Stimulated activated CD8-positive, alpha-beta memory T cell treated with anti-CD3 and anti-CD28 coated beads, Interleukin-2, amount 100 ng/mL, for 1 hour (primary cell): ENCODE data around the gene GPSM1.

Source experiments
- DNase-seq, 2 donors: peaks; one replicate each; pipeline ENCODE4 v3.0.0-alpha.2; 2020; ENCODE audit warnings: low read depth in 2 of 2

GPSM1 gene

DNA sequence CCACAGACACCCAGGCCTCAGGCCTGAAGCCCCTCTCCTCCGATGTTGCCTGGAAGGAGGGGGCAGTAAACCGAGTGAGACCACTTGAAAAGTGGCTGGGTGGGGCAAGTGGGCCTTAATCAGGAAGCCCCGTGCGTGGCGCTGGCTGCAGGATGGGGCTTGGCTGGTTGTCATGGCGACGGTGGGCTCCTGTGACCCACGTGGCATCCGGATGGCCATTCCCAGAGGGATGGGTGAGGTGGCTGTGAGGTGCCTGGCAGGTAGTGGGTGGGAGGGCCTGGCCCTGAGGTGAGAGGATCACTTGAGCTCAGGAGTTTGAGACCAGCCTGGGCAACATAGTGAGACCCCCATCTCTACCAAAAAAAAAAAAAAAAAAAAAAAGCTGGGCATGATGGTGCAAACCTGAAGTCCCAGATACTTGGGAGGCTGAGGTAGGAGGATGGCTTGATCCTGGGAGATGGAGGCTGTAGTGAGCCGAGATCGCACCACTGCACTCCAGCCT, 5.2 kb downstream of the GPSM1 start:
- no peak for DNase-seq

DNA sequence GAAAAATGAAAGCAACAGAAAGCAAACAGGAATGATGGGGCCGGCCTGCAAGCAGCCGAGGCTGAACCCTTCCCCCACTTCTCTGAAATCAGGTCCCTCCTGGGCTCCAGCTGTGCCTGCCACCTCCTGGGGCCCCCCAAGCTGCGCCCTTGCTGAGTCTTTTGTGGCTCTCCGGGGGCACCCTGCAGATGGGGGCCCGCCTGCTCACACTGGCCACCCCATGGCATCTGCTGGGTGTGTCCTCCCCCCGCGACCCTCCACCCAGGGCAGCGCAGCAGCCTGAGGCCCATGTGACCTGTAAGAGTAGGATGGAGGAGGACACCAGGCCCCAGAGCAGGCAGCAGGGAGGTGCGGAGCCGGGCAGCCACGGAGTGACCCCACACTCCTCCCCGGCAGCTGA, 5.7 kb downstream of the GPSM1 start:
- DNase-seq = no peak

DNA sequence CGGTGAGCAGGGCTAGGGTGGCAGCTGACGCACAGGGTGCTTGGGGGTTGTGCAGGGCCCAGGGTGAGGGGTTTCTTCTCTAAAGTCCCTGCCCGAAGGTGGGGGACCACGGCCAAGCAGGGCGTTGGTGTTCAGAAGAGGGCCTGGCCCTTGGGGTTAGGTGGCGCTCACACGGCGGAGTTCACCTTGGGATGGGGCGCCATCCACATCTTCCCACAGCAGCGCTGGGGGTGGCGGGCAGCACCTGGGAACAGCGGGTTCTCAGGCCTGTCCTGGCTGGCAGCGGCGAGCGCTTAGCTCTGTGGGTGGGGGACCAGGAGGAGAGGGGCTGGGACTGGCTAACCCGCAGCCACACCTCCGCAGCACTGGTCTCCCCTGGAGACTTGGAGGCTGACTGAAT, 6.1 kb downstream of the GPSM1 start:
- DNase-seq = no peak

DNA sequence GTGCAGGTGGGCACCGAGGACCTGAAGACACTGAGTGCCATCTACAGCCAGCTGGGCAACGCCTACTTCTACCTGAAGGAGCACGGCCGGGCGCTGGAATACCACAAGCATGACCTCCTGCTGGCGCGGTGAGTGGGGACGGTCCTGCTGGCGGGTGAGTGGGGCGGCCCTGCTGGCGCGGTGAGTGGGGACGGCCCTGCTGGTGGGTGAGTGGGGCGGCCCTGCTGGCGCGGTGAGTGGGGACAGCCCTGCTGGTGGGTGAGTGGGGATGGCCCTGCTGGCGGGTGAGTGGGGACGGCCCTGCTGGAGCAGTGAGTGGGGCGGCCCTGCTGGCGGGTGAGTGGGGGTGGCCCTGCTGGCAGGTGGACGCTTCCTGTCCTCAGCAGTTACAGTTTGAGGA, 7.2 kb downstream of the GPSM1 start:
- DNase-seq = no peak

DNA sequence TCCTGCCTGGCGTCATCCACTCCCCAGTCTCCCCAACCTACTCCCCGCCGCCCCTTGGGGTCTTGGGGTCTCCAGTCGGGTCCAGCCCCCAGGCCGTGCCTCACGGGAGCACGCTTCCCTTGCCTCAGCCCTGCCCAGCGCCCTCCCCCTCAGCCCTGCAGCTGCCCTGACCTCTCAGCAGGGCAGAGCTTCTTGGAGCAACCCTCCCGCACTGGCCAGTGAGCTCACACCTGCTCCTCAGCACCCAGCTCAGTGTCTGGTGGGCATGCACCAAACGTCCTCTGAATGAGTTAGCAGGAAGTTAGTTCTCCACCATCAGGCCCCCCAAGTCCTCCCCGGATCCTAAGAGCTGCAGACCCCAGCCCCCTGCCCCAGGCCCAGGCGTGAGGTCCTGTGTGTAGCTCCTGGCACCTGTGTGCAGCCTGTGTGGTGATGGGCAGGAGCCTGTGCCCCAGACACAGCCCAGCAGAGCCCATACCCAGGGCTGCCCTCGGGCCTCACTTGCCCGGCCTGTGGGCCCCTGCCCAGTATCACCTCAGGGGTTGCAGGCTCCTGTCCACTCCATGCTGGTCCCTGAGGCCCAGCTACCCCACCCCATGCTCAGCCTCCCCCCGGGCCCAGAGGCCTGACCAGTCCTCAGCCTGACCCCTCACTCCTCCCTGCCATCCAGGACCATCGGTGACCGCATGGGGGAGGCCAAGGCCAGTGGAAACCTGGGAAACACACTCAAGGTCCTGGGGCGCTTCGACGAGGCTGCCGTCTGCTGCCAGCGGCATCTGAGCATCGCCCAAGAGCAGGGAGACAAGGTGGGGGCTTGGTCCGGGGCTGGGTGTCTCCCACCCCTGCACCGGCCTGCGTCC, 8.2 kb downstream of the GPSM1 start:
- no peak for DNase-seq

DNA sequence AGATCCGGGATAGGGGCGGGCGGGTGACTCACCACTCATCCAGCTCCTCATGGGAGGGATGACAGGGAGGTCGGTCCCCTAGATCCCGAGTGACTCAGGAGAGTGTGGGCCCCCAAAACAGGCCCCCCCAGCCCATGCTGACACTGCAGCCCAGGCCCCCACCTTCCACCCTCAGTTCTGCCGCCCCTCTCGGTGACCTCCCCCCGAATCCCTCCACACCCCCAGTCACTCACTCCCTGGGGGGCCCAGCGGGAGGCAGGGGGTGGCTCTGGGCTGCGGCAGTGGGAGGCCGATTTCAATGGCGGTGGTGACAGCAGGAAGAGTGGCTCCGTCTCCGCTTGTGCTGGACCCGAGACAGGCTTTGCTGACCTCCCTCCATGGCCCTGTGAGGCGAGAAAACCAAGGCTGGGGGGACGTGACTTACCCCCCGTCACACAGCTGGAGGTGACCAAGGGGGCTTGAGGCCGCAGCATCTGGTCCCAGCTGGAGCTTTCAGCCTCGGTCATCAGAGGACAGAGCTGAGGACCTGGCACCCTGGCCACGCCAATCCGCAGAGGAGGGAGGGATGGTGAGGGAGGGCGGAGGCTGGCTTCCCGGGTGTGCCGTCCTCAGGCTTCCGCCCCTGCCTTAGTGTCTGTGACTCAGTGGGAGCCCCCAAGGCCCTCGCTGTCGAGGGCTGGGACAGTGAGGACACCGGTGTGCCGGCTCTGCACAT, 9.0 kb downstream of the GPSM1 start:
- no peak for DNase-seq

DNA sequence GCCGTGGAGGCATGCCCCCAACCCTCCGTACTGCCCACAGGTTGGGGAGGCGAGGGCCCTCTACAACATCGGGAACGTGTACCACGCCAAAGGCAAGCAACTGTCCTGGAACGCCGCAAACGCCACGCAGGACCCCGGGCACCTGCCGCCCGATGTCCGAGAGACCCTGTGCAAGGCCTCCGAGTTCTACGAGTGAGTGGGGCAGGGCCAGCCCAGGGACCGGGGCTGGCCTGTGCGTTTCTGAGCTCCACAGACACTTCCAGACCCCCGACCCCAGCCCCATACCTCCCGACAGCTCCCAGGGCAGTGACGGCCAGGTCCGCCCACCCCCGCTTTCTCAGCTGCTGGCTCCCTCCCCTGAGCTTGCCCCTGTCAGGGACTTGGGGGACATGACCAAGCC, 9.5 kb downstream of the GPSM1 start:
- DNase-seq = no peak

DNA sequence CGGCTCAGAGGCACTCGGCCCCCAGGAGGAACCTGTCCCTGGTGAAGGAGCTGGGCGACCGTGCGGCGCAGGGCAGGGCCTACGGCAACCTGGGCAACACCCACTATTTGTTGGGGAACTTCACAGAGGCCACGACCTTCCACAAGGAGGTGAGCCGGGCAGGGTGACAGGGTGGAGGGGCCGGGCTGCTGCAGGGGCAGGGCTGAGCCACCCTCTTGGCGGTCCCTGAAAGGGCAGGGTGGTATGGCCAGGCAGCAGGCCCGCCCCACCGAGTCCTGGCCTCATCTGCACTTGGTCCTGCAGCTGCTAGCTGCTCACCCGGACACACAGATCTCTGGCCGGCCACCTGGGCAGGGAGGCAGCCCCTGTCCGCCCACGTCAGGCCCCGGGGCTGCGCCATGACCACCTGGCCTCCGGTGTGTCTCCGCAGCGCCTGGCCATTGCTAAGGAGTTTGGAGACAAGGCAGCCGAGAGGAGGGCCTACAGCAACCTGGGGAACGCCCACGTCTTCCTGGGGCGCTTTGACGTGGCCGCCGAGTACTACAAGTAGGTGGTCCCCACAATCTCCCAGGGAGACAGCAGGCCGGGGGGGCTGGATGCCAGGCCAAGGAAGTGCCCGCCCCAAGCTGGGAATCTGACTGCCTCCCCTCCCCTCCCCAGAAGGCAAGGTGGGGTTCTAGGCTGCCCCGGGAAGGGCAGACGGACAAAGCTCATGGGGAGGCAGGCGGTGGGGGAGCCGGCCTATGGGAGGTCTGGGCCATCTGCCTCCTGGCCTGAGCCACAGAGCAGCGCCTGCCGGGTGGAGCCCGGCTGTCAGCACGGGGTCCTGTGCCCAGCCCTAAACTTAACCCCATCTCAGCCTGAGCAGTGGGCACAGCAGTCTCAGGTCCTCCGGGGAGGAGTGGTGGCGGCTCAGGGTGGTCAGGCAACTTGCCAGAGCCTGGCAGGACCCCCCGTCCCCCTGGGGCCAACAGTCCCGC, 10.4 kb downstream of the GPSM1 start:
- DNase-seq = no peak

DNA sequence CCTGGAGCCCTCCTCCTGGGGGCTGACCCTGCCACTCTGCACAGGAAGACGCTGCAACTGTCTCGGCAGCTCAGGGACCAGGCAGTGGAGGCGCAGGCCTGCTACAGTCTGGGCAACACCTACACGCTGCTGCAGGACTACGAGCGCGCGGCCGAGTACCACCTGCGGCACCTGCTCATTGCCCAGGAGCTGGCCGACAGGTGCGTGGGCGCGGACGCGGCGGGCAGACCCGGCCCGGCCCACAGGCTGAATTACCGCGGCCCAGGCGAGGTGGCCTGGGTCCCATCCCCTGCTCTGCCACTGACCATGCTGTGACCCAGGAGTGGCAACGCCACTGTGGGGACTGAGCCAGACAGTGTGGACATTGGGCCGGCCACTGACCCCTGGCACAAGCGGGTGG, 11.2 kb downstream of the GPSM1 start:
- DNase-seq = no peak

DNA sequence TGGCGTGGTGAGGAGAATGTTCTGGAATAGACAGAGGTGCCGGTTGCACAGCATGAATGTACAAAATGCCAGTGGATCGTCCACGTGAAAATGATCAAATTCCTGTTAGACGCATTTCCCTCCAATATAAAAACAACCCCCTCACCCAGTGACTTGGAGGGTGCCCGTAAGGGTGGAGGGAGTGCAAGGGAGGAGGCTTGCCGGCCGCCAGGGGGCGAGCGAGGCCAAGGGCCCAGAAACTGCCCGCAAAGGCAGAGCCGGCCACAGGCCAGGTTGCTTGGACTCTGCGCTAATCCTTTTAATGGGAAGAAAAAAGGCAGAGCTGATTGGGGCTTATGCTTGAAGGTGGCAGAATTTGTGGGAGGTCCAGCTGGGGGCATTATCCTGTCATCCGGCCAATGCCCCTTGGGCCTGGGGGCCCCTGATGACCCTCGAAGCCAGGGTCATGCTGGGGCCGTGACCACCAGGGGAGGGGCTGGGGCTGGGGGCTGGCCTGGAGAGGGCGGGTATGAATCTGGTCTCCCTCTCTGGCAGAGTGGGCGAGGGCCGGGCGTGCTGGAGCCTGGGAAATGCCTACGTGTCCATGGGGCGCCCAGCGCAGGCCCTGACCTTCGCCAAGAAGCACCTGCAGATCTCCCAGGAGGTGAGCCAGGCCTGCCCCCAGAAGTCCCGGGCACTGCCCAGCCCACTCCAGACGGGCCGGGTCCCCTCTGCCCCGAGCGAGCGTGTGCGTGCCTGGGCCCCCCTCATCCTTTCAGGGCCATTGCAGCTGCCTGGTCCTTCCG, 12.0 kb downstream of the GPSM1 start:
- no peak for DNase-seq

DNA sequence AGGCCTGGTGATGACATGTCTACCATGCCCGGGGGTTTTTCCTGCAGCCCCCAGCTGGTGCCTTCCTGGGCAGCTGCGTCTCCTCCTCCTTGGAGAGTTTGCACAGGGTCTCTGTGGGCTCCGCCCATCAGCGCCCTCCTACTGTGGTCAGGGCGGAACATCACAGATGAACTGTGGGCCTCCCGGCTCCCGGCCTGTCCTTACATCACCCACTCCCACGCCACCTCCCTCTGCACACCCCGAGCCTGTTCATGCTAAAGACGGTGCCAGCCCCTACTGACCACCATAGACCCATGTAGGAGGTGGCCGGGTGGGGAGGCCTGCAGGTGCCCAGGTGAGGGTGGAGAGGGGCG, 12.6 kb downstream of the GPSM1 start:
- DNase-seq = no peak

DNA sequence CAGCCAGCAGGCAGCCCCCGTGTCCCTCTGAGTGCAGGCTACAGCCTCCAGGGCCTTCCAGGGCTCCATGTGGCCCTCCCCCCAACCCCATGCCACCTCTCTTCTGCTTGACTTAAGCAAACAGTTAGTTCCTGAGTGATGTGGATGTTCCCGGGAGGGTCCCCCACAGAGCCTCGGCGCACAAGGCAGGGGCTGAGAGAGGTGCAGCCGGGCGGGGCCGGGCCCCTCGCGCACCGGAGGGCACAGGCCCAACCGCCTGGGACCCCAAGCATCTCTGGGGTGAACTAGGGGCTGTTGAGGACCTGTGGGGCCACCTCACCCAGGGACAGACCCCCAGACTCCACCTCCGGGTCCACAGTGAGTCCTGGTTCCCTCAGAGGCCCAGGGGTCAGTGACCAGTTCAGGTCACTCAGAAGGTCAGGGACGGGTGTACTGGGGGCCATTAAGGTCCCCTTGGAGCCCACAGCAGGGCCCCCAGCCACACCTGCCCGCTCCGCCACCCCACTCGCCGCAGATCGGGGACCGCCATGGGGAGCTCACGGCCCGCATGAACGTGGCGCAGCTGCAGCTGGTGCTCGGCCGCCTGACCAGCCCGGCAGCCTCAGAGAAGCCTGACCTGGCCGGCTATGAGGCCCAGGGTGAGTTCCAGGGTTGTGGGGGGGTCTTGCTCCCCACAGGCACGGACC, 13.2 kb downstream of the GPSM1 start:
- no peak for DNase-seq

DNA sequence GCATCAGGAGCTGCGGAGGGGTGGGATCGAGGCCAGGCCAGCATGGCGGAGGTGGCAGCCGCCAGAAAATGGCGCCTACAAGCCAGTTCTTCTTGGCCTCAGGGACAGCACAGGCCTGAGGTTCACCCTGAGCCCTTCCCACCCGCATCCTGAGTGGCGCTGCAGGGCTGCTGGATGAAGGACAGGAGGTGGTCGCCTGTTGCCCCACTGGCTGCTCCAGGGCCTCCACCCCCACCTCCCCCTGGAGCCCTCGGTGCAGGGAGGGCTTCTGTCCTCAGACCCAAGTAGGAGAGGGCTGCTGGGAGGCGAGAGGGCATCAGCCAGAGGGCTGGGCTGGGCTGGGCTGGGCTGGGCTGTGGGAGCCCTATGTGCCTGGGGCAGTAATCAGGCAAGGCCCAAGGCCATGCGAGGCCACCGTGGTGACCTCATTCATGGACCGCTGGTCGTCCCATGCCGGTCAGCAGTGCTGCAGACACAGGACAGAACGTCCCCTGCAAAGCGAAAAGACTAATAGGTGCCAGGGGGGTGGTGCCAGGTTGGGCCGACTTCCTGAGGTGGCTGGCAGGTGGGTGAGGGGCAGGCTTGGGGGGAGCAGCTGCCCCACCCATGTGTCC, 13.8 kb downstream of the GPSM1 start:
- no peak for DNase-seq

DNA sequence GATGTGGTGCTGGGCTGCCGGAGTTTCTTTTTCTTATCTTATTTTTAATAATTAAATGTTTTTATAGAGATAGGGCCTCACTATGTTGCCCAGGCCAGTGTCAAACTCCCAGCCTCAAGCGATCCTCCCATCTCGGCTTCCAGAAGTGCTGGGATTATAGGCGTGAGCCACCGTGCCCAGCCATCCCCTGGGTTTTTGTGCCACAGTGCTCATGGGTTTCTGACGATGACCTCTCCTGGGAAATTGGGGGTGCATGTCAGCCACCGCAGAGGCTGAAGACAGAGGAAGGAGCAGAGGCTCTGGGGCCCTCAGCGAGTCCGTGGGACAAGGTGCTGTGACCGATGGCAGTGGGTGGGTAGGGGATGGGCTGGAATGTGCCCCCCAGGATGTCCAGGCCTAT, 14.4 kb downstream of the GPSM1 start:
- DNase-seq = no peak

DNA sequence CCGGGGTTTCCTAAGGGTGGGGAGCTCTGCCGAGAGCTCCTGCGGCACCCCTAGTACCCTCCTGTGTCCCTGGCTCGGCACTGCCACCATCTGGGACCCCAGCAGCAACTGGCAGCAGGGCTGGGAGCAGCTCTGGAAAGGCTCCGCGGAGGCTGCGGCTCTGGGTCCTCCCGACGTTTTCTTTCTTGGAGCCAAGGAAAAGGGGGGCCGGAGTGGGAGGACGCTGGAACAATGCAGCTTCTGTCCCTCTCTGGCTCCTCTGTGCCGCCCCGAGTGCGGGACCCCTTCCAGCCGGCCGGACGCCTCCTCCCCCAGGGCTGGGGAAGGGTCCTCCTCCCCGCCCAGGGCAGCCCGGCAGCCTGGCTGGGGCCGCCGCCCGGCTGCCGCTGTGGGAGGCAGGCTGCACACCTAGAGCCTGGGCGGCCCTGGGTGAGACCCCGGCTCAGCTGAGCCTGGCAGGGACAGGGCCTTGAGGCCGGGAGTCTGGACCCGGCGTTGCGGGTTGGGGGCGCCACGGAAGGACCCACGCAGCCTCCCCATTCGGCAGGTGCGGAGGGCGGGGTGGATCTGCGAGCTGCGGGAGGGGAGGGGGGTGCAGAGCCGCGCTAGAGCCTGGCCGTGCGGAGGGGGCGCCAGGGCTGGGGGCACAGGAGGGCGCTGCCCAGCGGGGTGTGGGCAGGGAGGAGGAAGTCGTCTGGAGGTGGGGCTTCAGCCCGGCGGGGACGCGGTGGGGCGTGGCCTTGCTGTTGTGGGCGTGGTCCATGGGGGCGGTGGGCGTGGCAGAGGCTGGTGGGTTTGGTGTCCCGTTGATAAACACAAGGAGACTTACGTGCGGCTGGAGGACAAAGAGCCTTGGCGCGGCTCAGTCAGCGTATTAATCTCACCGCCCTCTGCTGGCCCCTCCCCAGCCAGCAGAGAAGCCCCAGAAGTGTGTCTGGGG, 15.1 kb downstream of the GPSM1 start:
- DNase-seq = peak; percentile 19 to 45

DNA sequence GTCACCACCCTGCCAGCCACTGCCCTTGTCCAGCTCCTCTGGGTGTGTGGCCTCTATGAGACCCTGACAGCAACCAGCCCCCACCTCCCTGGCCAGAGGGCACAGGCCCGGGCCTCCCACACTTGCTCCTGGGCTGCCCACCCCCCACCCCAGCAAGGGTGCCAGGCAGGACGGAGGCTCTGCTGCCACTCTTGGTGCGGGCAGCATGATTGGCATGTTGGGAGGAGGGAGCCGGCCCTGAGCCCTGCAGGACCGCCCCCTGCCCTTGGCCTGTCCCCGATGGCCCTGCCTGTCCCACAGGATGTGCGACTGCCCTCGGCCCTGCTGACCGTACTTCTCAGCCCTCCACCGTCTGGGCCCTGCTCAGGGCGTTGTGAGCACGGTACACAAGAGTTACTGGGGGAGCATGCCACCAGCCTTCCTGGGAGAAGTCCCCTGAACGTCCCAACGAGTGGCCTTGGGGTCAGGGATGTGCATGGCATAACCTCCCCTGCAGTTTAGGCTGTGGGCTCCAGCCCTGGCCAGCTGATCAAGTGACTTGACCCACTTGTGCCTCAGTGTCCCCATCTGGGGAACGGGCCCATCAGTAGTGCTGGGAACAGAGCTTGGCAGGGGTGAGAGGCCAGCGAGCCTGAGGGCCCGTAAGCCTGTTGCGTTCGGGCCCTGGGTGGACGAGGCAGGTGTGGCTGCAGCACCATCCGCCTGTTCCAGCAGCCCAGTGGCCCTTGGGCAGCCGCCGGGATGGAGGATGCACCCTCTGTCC, 16.0 kb downstream of the GPSM1 start:
- no peak for DNase-seq

DNA sequence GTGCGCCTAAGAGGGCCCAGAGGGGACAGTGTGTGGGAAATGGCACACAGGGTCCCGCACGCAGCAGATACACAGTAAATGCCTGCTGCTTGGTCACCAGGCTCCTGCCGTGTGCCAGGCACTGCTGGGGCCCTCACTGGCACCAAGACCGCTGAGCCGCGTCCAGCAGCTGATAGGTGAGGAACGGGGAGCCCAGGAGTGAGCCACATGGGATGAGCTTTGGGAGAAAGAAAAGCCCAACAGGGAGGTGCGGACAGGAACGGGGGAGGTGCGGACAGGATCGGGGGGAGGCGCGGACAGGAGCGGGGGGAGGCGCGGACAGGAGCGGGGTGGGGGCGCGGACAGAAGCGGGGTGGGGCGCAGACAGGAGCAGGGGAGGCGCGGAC, 16.5 kb downstream of the GPSM1 start:
- no peak for DNase-seq

DNA sequence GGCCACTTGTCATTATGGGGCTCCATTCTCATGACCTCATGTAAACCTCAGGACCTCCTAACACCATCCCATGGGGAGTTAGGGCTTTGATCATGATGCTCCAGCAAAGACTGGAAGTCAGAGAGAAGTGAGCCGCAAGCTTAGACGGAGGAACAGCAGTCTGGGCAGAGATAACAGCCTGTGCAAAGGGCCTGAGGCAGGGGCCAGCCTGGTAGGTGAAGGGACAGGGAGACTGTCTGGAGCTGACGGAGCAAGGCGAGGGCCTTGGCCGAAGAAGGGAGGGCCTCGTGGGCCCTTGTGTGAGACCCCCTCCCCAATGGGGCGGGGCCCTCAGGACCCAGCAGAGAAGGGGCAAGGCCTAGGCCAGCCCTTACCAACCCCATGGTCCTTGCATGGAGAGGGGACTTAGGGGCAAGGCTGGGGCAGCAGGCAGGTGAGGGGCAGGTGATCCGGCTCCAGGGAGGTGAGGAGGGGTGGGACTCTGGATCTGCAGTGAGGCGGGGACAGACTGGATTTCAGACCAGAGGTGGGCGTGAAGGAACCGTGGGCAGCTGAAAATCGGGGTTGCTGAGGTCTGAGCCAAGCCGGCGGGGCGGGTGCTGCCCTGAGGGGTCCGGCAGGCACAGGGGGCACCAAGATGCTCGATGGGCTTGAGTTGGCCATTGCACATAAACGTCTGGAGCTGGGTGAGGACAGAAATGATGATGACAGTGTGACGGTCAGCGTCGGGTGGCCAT, 17.4 kb downstream of the GPSM1 start:
- no peak for DNase-seq
